ENCODE measurements around the gene RBBP8NL.

- TF ChIP-seq CTCF (IDR thresholded peaks at IDR 0.05; ENCODE audit: borderline replicate concordance, extremely low read depth, low read length, poor library complexity, severe bottlenecking) (no peak), EZH2 (IDR thresholded peaks at IDR 0.05; ENCODE audit: borderline replicate concordance, low read depth, low read length, severe bottlenecking) (no peak)
Measured at GRCh38 chr20:62466072-62466760, 38.9 kb upstream of the RBBP8NL start.

Data from DND-41 (cell line).